ENCODE measurements around the gene SNIP1. TPM values are rescaled to one million over a fixed set of nuclear protein-coding genes. Genes with fewer than 3 reads are reported as not detected.

SNIP1 gene
- total and polyA plus RNA-seq, 10 of the 15 experiments (the other 5 are each of a cell fraction or from before 2014, with no cell fraction given), result 2.7 to 22.4 (median 10.1) TPM

DNA sequence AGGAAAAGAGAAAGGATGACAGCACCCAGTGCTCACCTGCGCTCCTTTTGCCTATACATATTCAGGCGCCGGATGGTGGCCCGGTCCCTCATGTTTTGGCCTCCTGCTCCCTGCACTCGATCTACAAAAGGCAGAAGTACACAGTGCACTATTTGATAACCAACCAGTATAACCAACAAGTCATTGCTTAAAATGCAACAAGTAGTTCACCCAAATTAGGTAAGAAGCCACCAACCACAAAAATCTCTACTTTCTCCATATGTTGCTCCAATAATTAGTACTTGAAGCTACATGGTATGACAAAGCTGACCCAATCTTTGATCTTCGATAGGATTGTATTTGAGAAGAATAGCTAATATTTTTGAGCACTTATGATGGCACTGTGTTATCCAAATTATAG lies 39.6 kb upstream of the SNIP1 start:
- ChIA-PET RAD21 (ENCODE audit: unreplicated experiment) (no interaction called here), POLR2A (interaction anchor here (0.6 kb wide), 1 partner anchor 207 kb away, joined by 3 read pairs; no protein-coding TSS in a partner anchor), SMC1A (ENCODE audit: uncharacterized antibody, unreplicated experiment) (interaction anchor here (0.8 to 1.5 kb wide), 3 partner anchors 10 to 262 kb away, joined by 3 to 7 read pairs (median 5); no protein-coding TSS in a partner anchor), CTCF (interaction anchor here (0.5 to 17.5 kb wide), 5 partner anchors 18 to 106 kb away, joined by 3 to 521 read pairs (median 4); partner anchors contain the start of gene CDCA8)
- no TSS peak for BruUV-seq (replicated peaks)
- 98% methylated on average over 6 of the region's 6 CpGs for whole genome bisulfite sequencing (ENCODE audit: insufficient coverage, insufficient replicate concordance, low lambda C conversion rate, missing lambda C conversion rate)
- ATAC-seq (no peak), DNase-seq (ENCODE audit: low read depth, low spot score) (no peak), FAIRE-seq (no peak)
- peaks cover 0 to 10% of the 10 kb centered on the region in 2 experiments; a peak in 2 of 4 replicates for H3K36me3 ChIP-seq (ENCODE audit: control insufficient read depth in 2 of 2, insufficient read depth in 2 of 2, low read length in 1 of 2)
- intact Hi-C loops (cut with micrococcal nuclease; ENCODE audit: unreplicated experiment), result no loop called here
- no peaks in the 10 kb centered on the region for H4K20me1 ChIP-seq (ENCODE audit: control insufficient read depth, insufficient read depth)
- no peak overlapping the region for H2AFZ ChIP-seq (ENCODE audit: control insufficient read depth, low read depth, low read length)
- in situ Hi-C loops (cut with MboI), result loop anchor here (25.0 kb wide), 1 partner anchor 394 kb away; the partner anchor contains the start of gene SF3A3
- no peaks in the 10 kb centered on the region for H3K9me3 ChIP-seq (replicated peaks; ENCODE audit: control insufficient read depth, insufficient read depth, low read length)
- 0 out of 2 replicates have a peak overlapping the region, but pooled peaks have one; percentile 40 for H3K4me3 ChIP-seq
- no peaks in the 10 kb centered on the region for H3K27me3 ChIP-seq (replicated peaks in 1 of 2; ENCODE audit: control insufficient read depth in 2 of 2, insufficient read depth in 2 of 2, low read length in 1 of 2)
- peaks cover 7% of the 10 kb centered on the region for H3K4me1 ChIP-seq (ENCODE audit: control insufficient read depth, insufficient read depth, low read length)
- H3K9ac ChIP-seq (ENCODE audit: control insufficient read depth, insufficient read depth, low read length), result no peak overlapping the region
- peaks cover 28% of the 10 kb centered on the region for H3K79me2 ChIP-seq (ENCODE audit: control insufficient read depth, insufficient read depth, low read length)
- H3K27ac ChIP-seq (ENCODE audit: control insufficient read depth, insufficient read depth), result no peak overlapping the region
- no peak for TF ChIP-seq JUND (IDR thresholded peaks at IDR 0.05; ENCODE audit: low read depth, low read length)
- no peak for TF ChIP-seq FOXK2 (IDR thresholded peaks at IDR 0.05)
- TF ChIP-seq BMI1 (IDR thresholded peaks at IDR 0.05; ENCODE audit: borderline replicate concordance), result no peak
- no peak for TF ChIP-seq CUX1 (IDR thresholded peaks at IDR 0.05; ENCODE audit: insufficient replicate concordance, low read depth, low read length)
- TF ChIP-seq SIN3A (IDR thresholded peaks at IDR 0.05; ENCODE audit: low read depth, low read length), result no peak
- no peak for TF ChIP-seq GATAD2B (conservative IDR thresholded peaks at IDR 0.05; ENCODE audit: low read depth)
- TF ChIP-seq HDGF (IDR thresholded peaks at IDR 0.05), result no peak
- TF ChIP-seq SMC3 (IDR thresholded peaks at IDR 0.05; ENCODE audit: borderline replicate concordance, low read length), result no peak
- no peak for TF ChIP-seq IRF4 (IDR thresholded peaks at IDR 0.05; ENCODE audit: low read depth, low read length)
- TF ChIP-seq SMAD5 (IDR thresholded peaks at IDR 0.05; ENCODE audit: low read depth), result no peak
- no peak for TF ChIP-seq ZNF24 (IDR thresholded peaks at IDR 0.05)
- TF ChIP-seq KAT2A (conservative IDR thresholded peaks at IDR 0.05; ENCODE audit: control insufficient read depth, low read depth, low read length), result no peak
- no peak for TF ChIP-seq MTA2 (IDR thresholded peaks at IDR 0.05; ENCODE audit: low read depth)
- H3K4me2 ChIP-seq (ENCODE audit: control insufficient read depth, insufficient read depth), result 0 out of 2 replicates have a peak overlapping the region, but pooled peaks have one; percentile 82
